HG03571 (cell line): Measurements from ENCODE around the gene SLC16A2.
A peak's percentile ranks its signal among the peaks of the same experiment; 100 is the strongest.

Experiments
- ATAC-seq: cut with Tn5 transposase; IDR thresholded peaks from one replicate; pipeline ENCODE4 v1.9.1; 2021; ENCODE audit not compliant: unreplicated experiment

SLC16A2 gene

GRCh38 chrX:74421036-74421739 is at the start of gene SLC16A2:
SLC16A2 (plus strand) TSS chrX:74421493; CDS start chrX:74421638, 145 bp downstream.
- ATAC-seq: no peak

GRCh38 chrX:74372272-74372671 is 49.0 kb upstream of the SLC16A2 start:
- ATAC-seq: no peak

GRCh38 chrX:74377282-74377681 is 44.0 kb upstream of the SLC16A2 start:
- ATAC-seq: no peak

- ATAC-seq: peak; percentile 55
These were observed 38.7 kb upstream of the SLC16A2 start for GRCh38 chrX:74382613-74383012.

GRCh38 chrX:74383611-74384010 is 37.7 kb upstream of the SLC16A2 start:
- no peak for ATAC-seq

GRCh38 chrX:74389016-74389722 is 32.1 kb upstream of the SLC16A2 start:
- no peak for ATAC-seq

- ATAC-seq: no peak
These were observed 25.7 kb upstream of the SLC16A2 start for GRCh38 chrX:74395556-74395955.

GRCh38 chrX:74405973-74406489 is 15.3 kb upstream of the SLC16A2 start:
- no peak for ATAC-seq

GRCh38 chrX:74408304-74408703 is 13.0 kb upstream of the SLC16A2 start:
- no peak for ATAC-seq

- no peak for ATAC-seq
These were observed 1.5 kb upstream of the SLC16A2 start for GRCh38 chrX:74419864-74420195.

- ATAC-seq: no peak
These were observed 877 bp upstream of the SLC16A2 start for GRCh38 chrX:74420196-74421035.

GRCh38 chrX:74421740-74422352 is 553 bp downstream of the SLC16A2 start:
- no peak for ATAC-seq

GRCh38 chrX:74422576-74423288 is 1.4 kb downstream of the SLC16A2 start:
- ATAC-seq: no peak

GRCh38 chrX:74423289-74423998 is 2.2 kb downstream of the SLC16A2 start:
- ATAC-seq: no peak

GRCh38 chrX:74426071-74426470 is 4.8 kb downstream of the SLC16A2 start:
- ATAC-seq: no peak

- no peak for ATAC-seq
These were observed 5.3 kb downstream of the SLC16A2 start for GRCh38 chrX:74426615-74427014.

- ATAC-seq: no peak
These were observed 10.5 kb downstream of the SLC16A2 start for GRCh38 chrX:74431797-74432196.

GRCh38 chrX:74434336-74434735 is 13.0 kb downstream of the SLC16A2 start:
- ATAC-seq: no peak

- no peak for ATAC-seq
These were observed 16.2 kb downstream of the SLC16A2 start for GRCh38 chrX:74437530-74437929.

GRCh38 chrX:74438764-74439163 is 17.5 kb downstream of the SLC16A2 start:
- no peak for ATAC-seq
